HG03439 (cell line): Measurements from ENCODE around the gene PYCARD.

Experiments used
- ATAC-seq: cut with Tn5 transposase; IDR thresholded peaks from one replicate; pipeline ENCODE4 v1.9.1; 2021; ENCODE audit warnings: mild to moderate bottlenecking, moderate library complexity; ENCODE audit not compliant: unreplicated experiment

PYCARD gene

DNA sequence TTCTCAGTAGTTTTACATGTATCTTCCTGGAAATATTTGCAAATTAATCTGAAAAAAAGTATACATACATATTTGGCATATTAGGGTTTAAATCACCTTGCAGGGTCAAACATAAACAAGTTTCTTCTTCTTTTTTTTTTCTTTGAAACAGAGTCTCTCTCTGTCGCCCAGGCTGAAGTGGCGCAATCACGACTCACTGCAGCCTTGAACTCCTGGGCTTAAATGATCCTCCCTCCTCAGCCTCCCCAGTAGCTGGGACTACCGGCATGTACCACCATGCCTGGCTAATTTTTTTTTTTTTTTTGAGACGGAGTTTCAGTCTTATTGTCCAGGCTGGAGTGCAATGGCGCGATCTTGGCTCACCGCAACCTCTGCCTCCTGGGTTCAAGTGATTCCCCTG is 35.2 kb downstream of the PYCARD start:
- ATAC-seq, result no peak

GRCh38 chr16:31157136-31157535 is 45.4 kb downstream of the PYCARD start:
- ATAC-seq, result no peak
